ENCODE data around the gene RNF166.

Gene RNF166

DNA sequence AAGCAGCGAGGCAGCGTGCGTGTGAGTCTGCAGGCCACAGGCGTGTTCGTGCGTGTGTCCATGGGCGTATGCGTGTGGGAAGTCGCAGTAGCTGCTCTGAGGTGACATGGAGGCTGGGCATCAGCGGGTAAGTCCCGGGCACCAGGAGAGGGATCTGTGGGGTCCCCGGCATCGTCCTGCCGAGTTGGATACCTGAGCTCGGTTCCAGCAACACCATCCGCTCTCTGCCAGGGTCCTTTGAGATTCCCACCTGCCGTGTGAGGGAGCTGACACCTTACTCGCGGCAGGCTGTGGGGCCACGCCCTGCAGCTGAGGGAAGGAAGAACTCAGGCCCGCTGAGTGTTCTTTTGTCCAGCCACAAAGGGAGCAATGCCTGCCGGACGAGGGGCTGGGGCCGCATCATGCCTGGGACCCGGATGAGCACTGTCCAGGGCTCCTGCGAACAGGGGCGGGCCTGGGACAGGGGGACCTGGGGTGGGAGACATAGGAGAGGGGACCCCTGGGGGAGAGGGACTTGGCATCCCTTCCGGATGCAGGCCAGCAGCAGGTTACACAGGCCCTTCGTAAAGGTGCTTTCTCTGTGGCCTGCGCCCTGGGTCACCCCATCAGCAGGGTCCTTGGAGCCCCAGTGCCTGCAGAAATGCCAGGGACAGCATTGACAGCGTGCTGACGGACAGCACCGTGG is 14.9 kb downstream of the RNF166 start:
- no peak for DNase-seq

- no peak for DNase-seq
These were observed 15.7 kb downstream of the RNF166 start for GRCh38 chr16:88690341-88691128.

- no peak for DNase-seq
These were observed 18.0 kb downstream of the RNF166 start for GRCh38 chr16:88688013-88688778.

GRCh38 chr16:88687676-88688012 is 18.6 kb downstream of the RNF166 start:
- DNase-seq = no peak

GRCh38 chr16:88687254-88687576 is 19.0 kb downstream of the RNF166 start:
- no peak for DNase-seq

- DNase-seq = no peak
These were observed 19.6 kb downstream of the RNF166 start, which contains the start of gene SNAI3 for GRCh38 chr16:88686439-88687253. Gene SNAI3, minus strand, starts transcription at chr16:88686507. Its CDS starts 101 bp downstream, at chr16:88686406.

- DNase-seq = no peak
These were observed 20.2 kb downstream of the RNF166 start for GRCh38 chr16:88686062-88686438.

DNA sequence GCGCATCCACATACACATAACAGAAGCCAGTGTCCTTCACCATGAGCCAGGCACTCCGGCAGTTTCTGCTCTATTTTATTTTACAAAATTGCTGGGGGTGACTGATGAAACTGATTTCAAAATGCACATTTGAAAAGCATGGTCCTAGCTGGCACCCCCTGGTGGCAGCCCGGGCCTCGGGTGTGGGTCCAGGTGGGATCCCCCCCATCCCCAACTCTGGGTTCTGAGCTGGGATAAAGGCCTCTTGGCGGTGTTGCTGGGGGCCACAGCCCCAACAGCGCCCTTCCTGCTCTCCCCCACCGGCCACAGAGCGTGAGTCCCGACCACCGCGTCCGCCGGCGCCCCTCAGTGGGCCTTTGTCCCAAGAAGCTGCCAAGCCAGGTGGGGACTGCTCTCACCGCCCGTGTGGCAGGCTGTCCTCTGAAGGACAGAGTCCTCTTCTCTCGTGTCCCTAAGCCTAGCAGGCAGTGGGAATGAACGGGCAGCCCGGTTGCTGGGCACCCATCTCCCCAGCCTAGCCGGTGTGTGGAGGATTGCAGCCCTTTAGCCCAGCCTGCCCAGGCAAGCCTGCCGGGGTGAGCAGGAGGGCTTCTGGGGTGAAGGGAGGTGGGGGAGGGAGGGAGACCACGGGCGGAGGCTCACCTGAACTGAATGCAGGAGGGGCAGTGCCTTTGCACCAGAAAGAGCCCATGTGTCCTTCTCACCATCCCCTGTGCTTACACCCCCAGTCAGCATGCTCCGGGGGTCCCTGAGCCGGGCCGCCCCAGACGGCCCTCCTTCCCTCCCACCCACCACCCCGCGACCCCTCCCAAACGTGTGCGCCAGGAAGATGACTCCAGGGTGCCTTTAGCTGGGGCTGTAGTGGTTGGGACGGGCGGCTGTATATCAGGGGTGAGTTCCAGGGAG is 20.8 kb downstream of the RNF166 start:
- DNase-seq = peak; percentile 50

DNA sequence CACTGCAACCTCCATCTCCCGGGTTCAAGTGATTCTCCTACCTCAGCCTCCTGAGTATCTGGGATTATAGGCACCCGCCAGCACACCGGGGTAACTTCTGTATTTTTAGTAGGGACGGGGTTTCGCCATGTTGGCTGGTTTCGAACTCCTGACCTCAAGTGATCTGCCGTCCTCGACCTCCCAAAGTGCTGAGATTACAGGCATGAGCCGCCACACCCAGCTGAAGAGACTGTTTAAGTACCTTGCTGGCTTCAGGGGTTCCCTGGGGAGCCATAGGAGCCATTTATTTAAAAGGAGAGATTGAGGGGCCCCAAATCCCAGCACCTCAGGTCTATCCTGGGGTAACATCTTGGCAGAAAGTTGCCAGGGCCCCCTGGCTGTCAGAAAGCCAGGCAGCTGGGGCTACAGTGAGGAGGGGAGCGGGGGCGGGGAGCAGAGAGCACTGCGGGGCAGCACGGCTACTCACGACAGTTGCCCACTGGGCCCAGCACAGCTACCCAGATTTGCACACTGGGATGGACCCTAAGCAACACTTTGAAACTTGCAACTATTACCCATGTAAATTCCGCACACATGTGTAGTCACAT is 21.5 kb downstream of the RNF166 start:
- no peak for DNase-seq

DNA sequence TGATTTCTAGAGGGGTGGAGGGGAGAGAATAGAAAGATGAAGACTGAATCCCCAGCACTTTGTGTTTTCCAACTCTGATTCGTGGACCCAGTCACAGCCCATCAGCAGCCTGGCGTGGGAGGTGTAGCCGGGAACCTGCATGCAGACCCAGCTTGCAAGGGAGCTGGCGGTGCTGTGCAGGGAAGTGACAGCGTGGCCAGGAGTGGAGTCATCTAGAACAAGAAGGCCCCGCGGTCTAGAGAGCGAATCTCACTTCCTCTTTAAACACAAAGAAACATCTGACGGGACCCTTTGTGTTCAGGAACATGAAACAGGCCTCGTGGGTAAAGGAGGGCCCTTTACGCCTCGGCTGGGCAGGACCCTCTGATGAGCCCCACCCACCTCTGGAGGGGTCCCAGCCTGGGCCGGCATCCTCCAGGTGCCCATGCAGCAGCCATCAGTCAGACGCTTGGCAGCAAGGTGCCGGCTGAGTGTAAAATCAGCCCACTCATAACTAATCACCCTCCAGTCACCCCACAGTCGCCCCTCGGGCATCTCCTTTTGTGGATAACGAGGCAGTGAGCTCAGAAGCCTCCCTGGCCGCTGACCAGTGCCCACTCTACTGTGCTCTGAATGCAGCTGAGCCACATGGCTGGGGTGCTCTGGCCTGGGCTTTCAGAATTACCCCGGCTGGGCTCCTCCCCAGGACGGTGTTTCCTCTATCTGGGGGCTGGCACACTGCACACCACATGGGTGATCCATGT is 24.3 kb downstream of the RNF166 start:
- no peak for DNase-seq

DNA sequence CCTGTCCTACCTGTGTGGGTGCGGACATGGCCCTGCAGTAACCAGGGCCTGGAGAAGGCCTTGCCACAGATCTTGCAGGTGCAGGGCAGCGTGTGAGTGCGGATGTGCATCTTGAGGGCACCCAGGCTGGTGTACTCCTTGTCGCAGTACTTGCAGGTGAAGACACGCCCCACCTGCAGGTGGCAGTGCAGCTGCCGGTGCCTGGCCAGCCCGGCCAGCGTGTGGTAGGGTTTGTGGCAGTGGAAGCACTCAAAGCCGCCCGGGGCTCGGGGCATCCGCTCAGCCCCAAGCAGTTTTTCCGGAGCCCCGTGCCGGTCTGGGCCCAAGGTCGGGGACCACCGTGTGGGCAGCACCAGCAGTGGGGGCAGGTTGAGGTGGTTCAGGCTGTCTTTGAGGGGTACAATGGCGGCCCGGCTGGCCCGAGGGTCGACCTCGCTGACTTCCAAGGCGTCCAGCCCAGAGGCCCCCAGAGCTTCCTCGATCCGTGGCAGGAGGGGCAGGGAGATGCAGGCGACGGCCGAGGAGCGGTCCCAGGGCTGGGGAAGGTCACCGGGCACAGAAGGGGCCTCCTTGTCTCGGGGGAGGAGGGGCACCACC is 25.0 kb downstream of the RNF166 start:
- DNase-seq = no peak

- DNase-seq = no peak
These were observed 25.6 kb downstream of the RNF166 start for GRCh38 chr16:88680554-88681083.

GRCh38 chr16:88678224-88678979 is 27.8 kb downstream of the RNF166 start:
- no peak for DNase-seq

- no peak for DNase-seq
These were observed 28.5 kb downstream of the RNF166 start for GRCh38 chr16:88677721-88678120.

GRCh38 chr16:88676502-88677242 is 29.5 kb downstream of the RNF166 start:
- DNase-seq = no peak

GRCh38 chr16:88673716-88674379 is 32.4 kb downstream of the RNF166 start:
- no peak for DNase-seq

DNA sequence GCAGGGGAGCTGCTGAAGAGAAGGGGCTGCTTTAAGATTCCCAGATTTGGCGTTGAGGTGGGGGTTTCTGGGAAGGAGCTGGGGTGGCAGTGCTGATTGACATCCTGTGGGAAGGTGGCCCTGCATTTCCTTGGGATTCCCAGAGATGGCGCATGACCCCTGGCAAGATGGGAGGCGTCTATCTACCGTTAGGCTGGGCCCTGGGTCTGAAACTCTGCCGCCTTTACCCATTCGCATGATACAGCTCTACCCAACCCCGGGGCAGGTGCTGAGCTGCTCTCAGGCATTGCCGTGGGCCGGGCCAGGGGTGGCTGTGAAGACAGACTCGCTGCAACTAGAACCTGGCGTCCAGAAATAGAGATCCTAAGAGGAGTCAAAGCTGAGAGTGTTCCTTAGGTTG is 33.4 kb downstream of the RNF166 start:
- no peak for DNase-seq

DNA sequence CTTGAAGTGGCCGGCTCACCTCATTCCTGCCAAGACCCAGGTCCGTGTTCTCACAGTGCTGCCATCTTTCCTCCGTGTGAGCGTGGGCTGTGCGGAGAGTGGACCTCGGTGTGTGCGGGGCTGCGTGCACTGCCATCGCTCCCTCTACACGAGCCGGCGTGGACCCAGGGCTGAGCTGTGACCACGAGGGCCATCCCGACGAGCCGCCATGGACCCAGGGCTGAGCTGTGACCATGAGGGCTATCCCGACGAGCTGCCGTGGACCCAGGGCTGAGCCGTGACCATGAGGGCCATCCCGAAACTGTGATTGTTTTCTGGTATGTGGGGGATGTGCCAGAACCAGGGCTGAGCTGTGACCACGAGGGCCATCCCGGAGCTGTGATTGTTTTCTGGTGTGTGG is 34.4 kb downstream of the RNF166 start:
- DNase-seq = no peak
